Measurements from ENCODE around the gene ARHGEF9. TPM values are rescaled to one million over a fixed set of nuclear protein-coding genes. Genes with fewer than 3 reads are reported as not detected.

The ARHGEF9 gene
- total RNA-seq, 6 donors from 2014 or later = 11.7 to 43.0 (median 17.9) TPM

- no peak for ATAC-seq (ENCODE audit: low FRiP score in 2 of 2)
- Histone ChIP-seq H3K9me3 (peaks cover 0 to 14% (median 0%) of the 10 kb centered on the region in 4 donors), H3K4me3 (no peak overlapping the region), H3K36me3 (no peaks in the 10 kb centered on the region), H3K27me3 (no peaks in the 10 kb centered on the region), H3K27ac (no peak overlapping the region), H3K4me1 (no peaks in the 10 kb centered on the region)
- DNase-seq = no peak
- 83 to 100% methylated on average over 2 of the region's 2 CpGs for WGBS, 2 donors
- TF ChIP-seq POLR2A (IDR thresholded peaks at IDR 0.05) (no peak), EP300 (IDR thresholded peaks at IDR 0.05) (no peak), CTCF (IDR thresholded peaks at IDR 0.05) (no peak), POLR2AphosphoS5 (IDR thresholded peaks at IDR 0.05) (no peak)
These were observed 16.3 kb downstream of the ARHGEF9 start for GRCh38 chrX:63768760-63769159.

- Histone ChIP-seq H3K36me3 (no peaks in the 10 kb centered on the region), H3K9me3 (peaks cover 0 to 14% (median 0%) of the 10 kb centered on the region in 4 donors), H3K27me3 (no peaks in the 10 kb centered on the region), H3K4me3 (no peak overlapping the region), H3K27ac (no peak overlapping the region), H3K4me1 (no peaks in the 10 kb centered on the region)
- DNase-seq (no peak), ATAC-seq (ENCODE audit: low FRiP score in 2 of 2) (no peak)
- TF ChIP-seq EP300 (IDR thresholded peaks at IDR 0.05) (no peak), POLR2AphosphoS5 (IDR thresholded peaks at IDR 0.05) (no peak), POLR2A (IDR thresholded peaks at IDR 0.05) (no peak), CTCF (IDR thresholded peaks at IDR 0.05) (no peak)
- 47 to 64% methylated on average over 4 of the region's 4 CpGs for WGBS, 2 donors
These were observed 19.3 kb downstream of the ARHGEF9 start for GRCh38 chrX:63765712-63766111.

GRCh38 chrX:63764946-63765345, 20.1 kb downstream of the ARHGEF9 start:
- Histone ChIP-seq H3K4me1 (no peaks in the 10 kb centered on the region), H3K27me3 (no peaks in the 10 kb centered on the region), H3K36me3 (no peaks in the 10 kb centered on the region), H3K27ac (no peak overlapping the region), H3K9me3 (peaks cover 0 to 14% (median 0%) of the 10 kb centered on the region in 4 donors), H3K4me3 (no peak overlapping the region)
- WGBS, 2 donors = 48 to 67% methylated on average over 1 of the region's 1 CpG
- no peak for TF ChIP-seq POLR2AphosphoS5 (IDR thresholded peaks at IDR 0.05)
- TF ChIP-seq POLR2A (IDR thresholded peaks at IDR 0.05) = no peak
- no peak for TF ChIP-seq EP300 (IDR thresholded peaks at IDR 0.05)
- TF ChIP-seq CTCF (IDR thresholded peaks at IDR 0.05) = no peak
- DNase-seq (no peak), ATAC-seq (ENCODE audit: low FRiP score in 2 of 2) (peak in 1 of 2 donors; percentile 22)

GRCh38 chrX:63761639-63762038, 23.4 kb downstream of the ARHGEF9 start:
- no peaks in the 10 kb centered on the region for H3K4me1 ChIP-seq
- no peak overlapping the region for H3K4me3 ChIP-seq
- no peaks in the 10 kb centered on the region for H3K27me3 ChIP-seq
- WGBS, 2 donors = 23 to 57% methylated on average over 1 of the region's 1 CpG
- no peak for ATAC-seq (ENCODE audit: low FRiP score in 2 of 2)
- no peak overlapping the region for H3K27ac ChIP-seq
- DNase-seq = no peak
- H3K36me3 ChIP-seq = no peaks in the 10 kb centered on the region
- no peaks in the 10 kb centered on the region for H3K9me3 ChIP-seq
- TF ChIP-seq CTCF (IDR thresholded peaks at IDR 0.05) (peak in 1 of 6 experiments; percentile 8), POLR2AphosphoS5 (IDR thresholded peaks at IDR 0.05) (no peak), POLR2A (IDR thresholded peaks at IDR 0.05) (no peak)

GRCh38 chrX:63758011-63758410, 27.0 kb downstream of the ARHGEF9 start:
- Histone ChIP-seq H3K27me3 (no peaks in the 10 kb centered on the region), H3K36me3 (no peaks in the 10 kb centered on the region), H3K27ac (no peak overlapping the region), H3K9me3 (no peaks in the 10 kb centered on the region), H3K4me3 (no peak overlapping the region), H3K4me1 (peaks cover 0 to 4% (median 1%) of the 10 kb centered on the region in 4 donors)
- DNase-seq (no peak), ATAC-seq (ENCODE audit: low FRiP score in 2 of 2) (no peak)
- TF ChIP-seq POLR2A (IDR thresholded peaks at IDR 0.05) (no peak), CTCF (IDR thresholded peaks at IDR 0.05) (no peak), POLR2AphosphoS5 (IDR thresholded peaks at IDR 0.05) (no peak), EP300 (IDR thresholded peaks at IDR 0.05) (no peak)
- 69 to 82% methylated on average over 2 of the region's 2 CpGs for WGBS, 2 donors

Data from upper lobe of left lung (tissue), 6 donors.